ENCODE results near the gene SV2C.
"Not testable (repeated sequence)": the region's sequence is repeated elsewhere in the genome, so short reads cannot be mapped to it uniquely, and the experiment has no call there.

The SV2C gene, protein sequence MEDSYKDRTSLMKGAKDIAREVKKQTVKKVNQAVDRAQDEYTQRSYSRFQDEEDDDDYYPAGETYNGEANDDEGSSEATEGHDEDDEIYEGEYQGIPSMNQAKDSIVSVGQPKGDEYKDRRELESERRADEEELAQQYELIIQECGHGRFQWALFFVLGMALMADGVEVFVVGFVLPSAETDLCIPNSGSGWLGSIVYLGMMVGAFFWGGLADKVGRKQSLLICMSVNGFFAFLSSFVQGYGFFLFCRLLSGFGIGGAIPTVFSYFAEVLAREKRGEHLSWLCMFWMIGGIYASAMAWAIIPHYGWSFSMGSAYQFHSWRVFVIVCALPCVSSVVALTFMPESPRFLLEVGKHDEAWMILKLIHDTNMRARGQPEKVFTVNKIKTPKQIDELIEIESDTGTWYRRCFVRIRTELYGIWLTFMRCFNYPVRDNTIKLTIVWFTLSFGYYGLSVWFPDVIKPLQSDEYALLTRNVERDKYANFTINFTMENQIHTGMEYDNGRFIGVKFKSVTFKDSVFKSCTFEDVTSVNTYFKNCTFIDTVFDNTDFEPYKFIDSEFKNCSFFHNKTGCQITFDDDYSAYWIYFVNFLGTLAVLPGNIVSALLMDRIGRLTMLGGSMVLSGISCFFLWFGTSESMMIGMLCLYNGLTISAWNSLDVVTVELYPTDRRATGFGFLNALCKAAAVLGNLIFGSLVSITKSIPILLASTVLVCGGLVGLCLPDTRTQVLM

GRCh38 chr5:76082772-76083554 lies at the start of gene SV2C:
Gene SV2C (plus strand): TSS chr5:76083383. CDS start chr5:76131751, 48,368 bp downstream.
- DNase-seq (ENCODE audit: low read depth in 2 of 2), result peak in 1 of 2 donors; percentile 12

GRCh38 chr5:76037736-76038151 lies 45.4 kb upstream of the SV2C start:
- DNase-seq (ENCODE audit: low read depth in 2 of 2), result not testable (repeated sequence)

GRCh38 chr5:76038212-76038611 lies 45.0 kb upstream of the SV2C start:
- DNase-seq (ENCODE audit: low read depth in 2 of 2), result no peak

DNA sequence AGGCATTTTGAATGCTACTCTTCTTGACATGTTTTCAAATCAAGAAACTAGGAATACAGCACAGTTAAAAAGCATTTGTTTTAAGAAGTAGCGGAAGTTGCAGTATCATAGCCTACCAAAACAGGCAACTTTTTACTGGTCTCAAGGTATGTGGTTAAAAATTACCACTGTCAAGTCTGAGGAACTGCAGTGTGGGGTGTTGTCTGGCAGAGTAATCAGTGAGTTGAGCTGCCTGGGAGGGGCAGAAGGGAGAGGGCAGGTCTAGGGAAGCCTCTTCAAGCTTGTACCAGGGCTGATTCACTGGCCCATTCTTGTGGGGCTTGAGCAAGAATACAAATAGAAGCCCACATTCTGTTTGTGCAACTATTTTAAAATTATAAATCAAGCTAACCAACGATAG lies 42.4 kb upstream of the SV2C start:
- no peak for DNase-seq (ENCODE audit: low read depth in 2 of 2)

DNA sequence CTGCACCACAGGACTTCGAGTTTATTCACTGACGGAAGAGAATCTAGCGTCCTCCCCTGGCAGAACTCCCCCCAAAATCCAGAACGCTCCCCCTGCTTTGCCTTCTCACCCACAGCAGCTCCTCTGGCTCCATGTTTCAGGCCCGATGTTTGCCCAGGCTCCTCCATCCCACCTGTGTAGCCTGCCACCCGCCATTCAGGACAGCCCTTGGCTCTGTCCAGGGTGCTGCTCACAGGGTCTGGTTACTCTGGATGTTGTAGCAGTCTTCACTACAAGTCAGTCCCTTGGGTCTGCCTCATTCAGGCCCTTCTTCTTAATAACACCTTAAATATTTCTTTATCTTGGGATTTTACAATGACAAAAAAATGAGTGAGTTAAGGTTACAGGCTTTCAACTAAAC lies 41.3 kb upstream of the SV2C start:
- no peak for DNase-seq (ENCODE audit: low read depth in 2 of 2)

DNA sequence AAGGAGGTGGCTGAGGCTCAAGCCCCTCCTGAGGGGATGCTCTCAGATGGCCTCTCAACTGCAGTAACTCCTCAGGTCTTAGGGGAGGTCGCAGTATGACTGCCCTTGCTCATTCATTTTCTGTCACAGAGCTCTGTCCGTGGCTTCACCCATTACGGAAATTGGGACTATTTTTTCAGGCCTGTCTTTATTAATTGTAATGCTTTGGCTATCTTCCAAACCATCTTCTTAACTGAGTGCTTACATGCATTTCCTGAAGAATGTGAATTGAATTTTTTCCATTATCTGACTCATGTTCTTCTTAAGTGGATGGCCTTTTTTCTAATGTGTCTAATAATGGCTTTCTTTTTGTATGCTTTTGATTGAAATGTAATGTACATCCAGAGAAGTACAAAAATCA lies 36.4 kb upstream of the SV2C start:
- DNase-seq (ENCODE audit: low read depth in 2 of 2), result no peak

DNA sequence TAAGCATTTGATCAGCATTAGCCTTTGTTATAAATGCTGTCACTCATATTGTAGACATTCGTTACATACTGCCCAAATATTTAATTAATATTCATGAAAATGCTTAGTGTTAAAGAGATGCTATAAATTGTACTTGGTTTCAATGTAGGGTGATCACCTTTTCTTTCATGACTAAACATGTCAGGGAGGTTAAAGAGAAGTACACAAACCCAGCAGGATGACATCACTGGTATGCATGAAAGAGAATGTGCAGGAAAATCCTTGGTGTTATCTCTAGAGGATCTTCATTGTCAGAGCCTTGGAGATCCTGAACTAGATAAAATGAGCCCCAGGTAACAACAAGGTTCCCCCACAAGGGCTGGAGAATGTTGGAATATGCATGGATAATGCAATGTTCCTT lies 33.0 kb upstream of the SV2C start:
- DNase-seq (ENCODE audit: low read depth in 2 of 2), result no peak

DNA sequence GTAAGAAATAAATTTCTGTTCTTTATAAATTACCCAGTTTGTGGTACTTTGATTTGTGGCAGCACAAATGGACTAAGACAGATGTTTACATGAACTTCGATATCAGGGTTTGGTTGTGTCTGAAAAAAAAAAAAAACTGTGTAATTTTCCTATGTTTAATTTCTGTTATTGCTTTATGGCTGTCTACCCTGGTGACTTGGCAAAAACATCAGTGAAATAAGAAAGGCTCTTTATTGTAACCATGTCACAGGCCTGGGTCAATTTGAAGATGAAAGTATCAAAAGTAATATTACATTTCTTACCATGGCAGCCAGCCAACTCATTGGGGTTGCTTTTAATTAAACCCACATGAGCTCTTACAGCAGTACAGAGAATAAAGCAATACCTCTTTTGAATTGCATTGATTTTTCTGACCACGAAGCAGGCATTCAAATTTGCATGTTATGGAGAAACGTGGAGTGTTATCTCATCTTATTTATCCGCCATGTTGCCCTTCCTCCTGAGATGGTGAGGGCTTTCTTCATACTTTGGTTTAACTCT lies 20.6 kb upstream of the SV2C start:
- DNase-seq (ENCODE audit: low read depth in 2 of 2), result no peak

- DNase-seq (ENCODE audit: low read depth in 2 of 2), result no peak
Measured at GRCh38 chr5:76065258-76065657, 17.9 kb upstream of the SV2C start.

- DNase-seq (ENCODE audit: low read depth in 2 of 2), result no peak
Measured at GRCh38 chr5:76069061-76069735, 14.0 kb upstream of the SV2C start.

DNA sequence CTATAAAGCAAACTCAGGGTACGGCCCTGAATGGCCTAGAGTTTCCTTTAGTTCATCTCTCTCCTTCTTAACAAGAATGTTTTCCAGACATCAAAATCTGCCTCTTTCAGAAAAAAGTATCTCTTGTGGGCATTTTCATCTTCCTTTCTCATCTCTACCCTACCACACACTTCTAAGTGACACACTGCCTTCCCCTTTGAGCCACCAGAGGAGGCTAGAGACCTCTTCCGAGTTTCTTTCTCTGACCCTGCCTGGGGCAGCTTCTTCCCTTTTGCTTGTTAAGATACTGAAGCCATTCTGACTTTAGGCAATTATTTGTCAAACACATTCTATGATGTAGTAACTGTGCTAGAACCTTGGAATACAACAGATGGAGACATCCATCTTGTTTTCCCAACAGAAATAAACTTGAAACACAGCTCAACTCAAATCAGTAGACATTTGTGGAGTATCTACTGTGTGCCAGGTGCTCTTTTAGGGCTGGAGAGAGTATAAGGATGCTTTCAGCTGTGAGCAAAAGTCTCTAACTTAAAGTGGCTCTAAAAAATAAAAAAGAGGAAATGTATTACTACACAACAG lies 8.6 kb upstream of the SV2C start:
- DNase-seq (ENCODE audit: low read depth in 2 of 2), result no peak

GRCh38 chr5:76081811-76082771 lies 1.1 kb upstream of the SV2C start:
- DNase-seq (ENCODE audit: low read depth in 2 of 2), result no peak

DNA sequence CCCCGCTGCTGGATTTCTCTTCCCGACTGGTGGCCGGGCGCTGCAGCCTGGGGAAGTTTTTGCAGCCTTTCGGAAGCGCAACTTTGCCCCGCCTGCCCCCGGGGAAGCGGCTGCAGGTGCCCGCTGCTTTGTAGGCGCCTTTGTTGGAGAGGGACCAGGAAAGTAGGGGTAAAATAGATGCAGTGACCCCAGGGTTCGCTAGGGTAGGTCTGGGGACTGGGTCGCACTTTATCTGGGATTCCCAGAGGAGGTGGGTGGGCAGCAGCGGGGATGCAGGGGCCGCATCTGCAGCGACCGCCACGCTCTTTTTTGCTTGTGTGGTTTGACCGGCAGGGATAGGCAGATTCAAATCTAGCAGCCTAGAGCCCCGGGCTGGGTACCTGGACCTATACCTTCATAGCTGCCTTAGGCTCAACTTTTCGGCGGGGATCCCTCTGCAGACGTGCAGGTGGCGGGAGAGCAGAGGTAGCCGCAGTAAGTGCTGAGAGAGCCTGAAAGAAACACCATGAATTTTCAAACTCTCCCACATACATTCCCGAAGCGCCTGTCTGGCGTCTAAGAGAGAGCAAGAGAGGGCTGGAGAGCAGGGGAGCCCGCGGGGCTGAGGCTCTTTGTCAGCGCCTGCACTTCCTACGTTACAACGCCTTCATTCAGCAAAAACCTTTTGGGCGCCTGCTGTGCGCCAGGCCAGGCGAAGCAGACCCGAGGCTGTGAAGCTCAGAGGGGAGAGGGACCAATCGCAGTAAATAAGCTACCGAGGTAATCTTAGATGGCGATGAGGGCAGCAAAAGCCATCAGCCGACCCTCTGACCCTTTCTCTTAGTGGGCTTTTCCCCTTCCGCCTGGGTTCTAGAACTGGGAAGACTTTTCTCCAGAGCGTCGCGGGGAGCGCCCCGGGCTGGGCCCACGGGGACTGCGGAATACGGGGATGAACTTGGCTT lies 642 bp downstream of the SV2C start:
- DNase-seq (ENCODE audit: low read depth in 2 of 2), result no peak

GRCh38 chr5:76084496-76085242 lies 1.5 kb downstream of the SV2C start:
- DNase-seq (ENCODE audit: low read depth in 2 of 2), result no peak

GRCh38 chr5:76085243-76085579 lies 2.0 kb downstream of the SV2C start:
- DNase-seq (ENCODE audit: low read depth in 2 of 2), result no peak

GRCh38 chr5:76086095-76086494 lies 2.9 kb downstream of the SV2C start:
- DNase-seq (ENCODE audit: low read depth in 2 of 2), result no peak

DNA sequence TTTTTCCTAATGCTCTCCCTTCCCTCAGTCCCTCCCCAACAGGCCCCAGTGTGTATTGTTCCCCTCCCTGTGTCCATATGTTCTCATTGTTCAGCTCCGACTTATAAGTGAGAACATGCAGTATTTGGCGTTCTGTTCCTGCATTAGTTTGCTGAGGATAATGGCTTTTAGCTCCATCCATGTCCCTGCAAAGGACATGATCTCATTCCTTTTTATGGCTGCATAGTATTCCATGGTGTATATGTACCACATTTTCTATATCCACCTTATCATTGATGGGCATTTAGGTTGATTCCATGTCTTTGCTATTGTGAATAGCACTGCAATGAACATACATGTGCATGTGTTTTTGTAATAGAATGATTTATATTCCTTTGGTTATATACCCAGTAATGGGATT lies 6.0 kb downstream of the SV2C start:
- DNase-seq (ENCODE audit: low read depth in 2 of 2), result not testable (repeated sequence)

- no peak for DNase-seq (ENCODE audit: low read depth in 2 of 2)
Measured at GRCh38 chr5:76091351-76091750, 8.2 kb downstream of the SV2C start.
